SK-N-SH treated with all-trans-retinoic acid at 6 μM for 48 hours (cell line): ENCODE results near the gene RAD52.

Experiments
- ATAC-seq: fragments of 200-7000 bp; cut with Tn5 transposase; 3 replicates; pipeline ENCODE4 v1.9.1; 2020; ENCODE audit warnings: mild to moderate bottlenecking, moderate library complexity
- ARNTL ChIP-seq: fragments of 450-650 bp; formaldehyde crosslinking; IDR thresholded peaks from 2 replicates; pipeline ENCODE4 v1.5.0; 2020; ENCODE audit warnings: low read depth, mild to moderate bottlenecking, moderate library complexity, borderline replicate concordance
- BACH2 ChIP-seq: fragments of 250-450 bp; sonication (Bioruptor Pico); IDR thresholded peaks from 2 replicates; pipeline ENCODE4 v1.9.0; 2021; ENCODE audit warnings: mild to moderate bottlenecking, borderline replicate concordance
- CSDC2 ChIP-seq: fragments of 250-450 bp; sonication (Bioruptor Pico); IDR thresholded peaks from 2 replicates; pipeline ENCODE4 v1.5.0; 2020; ENCODE audit warnings: mild to moderate bottlenecking, moderate library complexity
- ESRRG ChIP-seq: fragments of 250-450 bp; sonication (Bioruptor Pico); IDR thresholded peaks from 2 replicates; pipeline ENCODE4 v1.6.1; 2021; ENCODE audit warnings: mild to moderate bottlenecking
- GLIS3 ChIP-seq: fragments of 250-450 bp; sonication (Bioruptor Pico); IDR thresholded peaks from 2 replicates; pipeline ENCODE4 v1.5.0; 2020; ENCODE audit warnings: mild to moderate bottlenecking, moderate library complexity
- OSR1 ChIP-seq: fragments of 250-450 bp; sonication (Bioruptor Pico); IDR thresholded peaks from 2 replicates; pipeline ENCODE4 v1.8.0; 2022; ENCODE audit warnings: moderate library complexity, mild to moderate bottlenecking, inconsistent platforms
- PPARA ChIP-seq: fragments of 250-450 bp; sonication (Bioruptor Pico); IDR thresholded peaks from 2 replicates; pipeline ENCODE4 v1.5.0; 2020; ENCODE audit warnings: mild to moderate bottlenecking, borderline replicate concordance
- SNAI2 ChIP-seq: fragments of 250-450 bp; sonication (Bioruptor Pico); IDR thresholded peaks from 2 replicates; pipeline ENCODE4 v1.5.0; 2020; ENCODE audit warnings: mild to moderate bottlenecking, moderate library complexity
- TCF4 ChIP-seq: fragments of 250-450 bp; sonication (Bioruptor Pico); IDR thresholded peaks from 2 replicates; pipeline ENCODE4 v1.8.0; 2021; ENCODE audit warnings: mild to moderate bottlenecking, moderate library complexity, borderline replicate concordance
- TOX ChIP-seq: fragments of 250-450 bp; sonication (Bioruptor Pico); IDR thresholded peaks from 2 replicates; pipeline ENCODE4 v1.8.0; 2021; ENCODE audit warnings: mild to moderate bottlenecking, moderate library complexity, borderline replicate concordance
- ZC3H10 ChIP-seq: fragments of 250-450 bp; sonication (Bioruptor Pico); IDR thresholded peaks from 2 replicates; pipeline ENCODE4 v1.5.1; 2021; ENCODE audit warnings: mild to moderate bottlenecking, moderate library complexity
- ZFP3 ChIP-seq: fragments of 250-450 bp; sonication (Bioruptor Pico); IDR thresholded peaks from 2 replicates; pipeline ENCODE4 v1.5.0; 2020; ENCODE audit warnings: mild to moderate bottlenecking, moderate library complexity
- ZFP30 ChIP-seq: fragments of 450-650 bp; formaldehyde crosslinking; IDR thresholded peaks from 2 replicates; pipeline ENCODE4 v1.5.0; 2022; ENCODE audit warnings: mild to moderate bottlenecking, moderate library complexity
- ZNF565 ChIP-seq: fragments of 450-650 bp; formaldehyde crosslinking; conservative IDR thresholded peaks from 2 replicates; pipeline ENCODE4 v1.5.0; 2020; ENCODE audit warnings: low read depth, mild to moderate bottlenecking, moderate library complexity
- ZNF8 ChIP-seq: fragments of 450-650 bp; formaldehyde crosslinking; IDR thresholded peaks from 2 replicates; pipeline ENCODE4 v1.5.0; 2020; ENCODE audit warnings: mild to moderate bottlenecking, moderate library complexity
- TF ChIP-seq, protein P1 (sequence below): fragments of 250-450 bp; sonication (Bioruptor Pico); IDR thresholded peaks from 2 replicates; pipeline ENCODE4 v1.8.0; 2021; ENCODE audit warnings: low read depth, mild to moderate bottlenecking, moderate library complexity, borderline replicate concordance
- TF ChIP-seq, protein P2 (sequence below): fragments of 250-450 bp; sonication (Bioruptor Pico); IDR thresholded peaks from 2 replicates; pipeline ENCODE4 v1.5.0; 2020; ENCODE audit warnings: mild to moderate bottlenecking, moderate library complexity
- TF ChIP-seq, protein P3 (sequence below): fragments of 250-450 bp; sonication (Bioruptor Pico); IDR thresholded peaks from 2 replicates; pipeline ENCODE4 v1.5.1; 2021; ENCODE audit warnings: mild to moderate bottlenecking, moderate library complexity
- TF ChIP-seq, protein P4 (sequence below): fragments of 250-450 bp; sonication (Bioruptor Pico); IDR thresholded peaks from 2 replicates; pipeline ENCODE4 v1.5.1; 2020; ENCODE audit warnings: low read depth, mild to moderate bottlenecking, moderate library complexity

RAD52 gene

DNA sequence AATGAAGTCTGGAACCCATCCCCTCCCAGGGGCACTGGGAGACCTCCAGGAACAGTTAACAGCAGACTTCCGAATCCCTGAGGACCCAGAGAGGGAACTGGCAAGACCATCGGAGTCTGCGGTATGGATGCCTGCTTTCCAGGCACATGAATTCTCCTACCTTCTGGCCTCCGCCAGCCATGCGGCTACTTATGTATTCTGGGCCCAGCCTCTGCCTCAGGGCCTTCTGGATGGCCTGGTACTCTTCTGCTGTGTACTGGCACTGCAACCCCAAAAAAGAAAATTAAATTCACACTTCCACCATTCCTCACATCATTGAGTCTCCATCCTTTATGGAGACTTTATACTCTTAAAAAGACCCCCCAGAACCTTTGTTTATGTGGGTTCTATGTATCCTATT is 18.4 kb downstream of the RAD52 start:
- ATAC-seq, result no peak
- TF ChIP-seq, protein P1, sequence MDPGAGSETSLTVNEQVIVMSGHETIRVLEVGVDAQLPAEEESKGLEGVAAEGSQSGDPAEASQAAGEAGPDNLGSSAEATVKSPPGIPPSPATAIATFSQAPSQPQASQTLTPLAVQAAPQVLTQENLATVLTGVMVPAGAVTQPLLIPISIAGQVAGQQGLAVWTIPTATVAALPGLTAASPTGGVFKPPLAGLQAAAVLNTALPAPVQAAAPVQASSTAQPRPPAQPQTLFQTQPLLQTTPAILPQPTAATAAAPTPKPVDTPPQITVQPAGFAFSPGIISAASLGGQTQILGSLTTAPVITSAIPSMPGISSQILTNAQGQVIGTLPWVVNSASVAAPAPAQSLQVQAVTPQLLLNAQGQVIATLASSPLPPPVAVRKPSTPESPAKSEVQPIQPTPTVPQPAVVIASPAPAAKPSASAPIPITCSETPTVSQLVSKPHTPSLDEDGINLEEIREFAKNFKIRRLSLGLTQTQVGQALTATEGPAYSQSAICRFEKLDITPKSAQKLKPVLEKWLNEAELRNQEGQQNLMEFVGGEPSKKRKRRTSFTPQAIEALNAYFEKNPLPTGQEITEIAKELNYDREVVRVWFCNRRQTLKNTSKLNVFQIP, result no peak
- TF ChIP-seq GLIS3 (no peak), OSR1 (CRISPR knock-in tag) (no peak), SNAI2 (CRISPR knock-in tag) (no peak), ZFP30 (no peak), ESRRG (CRISPR knock-in tag) (no peak), ZFP3 (CRISPR knock-in tag) (no peak), PPARA (CRISPR knock-in tag) (no peak), ZNF8 (CRISPR knock-in tag) (no peak), ZNF565 (no peak)
- TF ChIP-seq, protein P2, sequence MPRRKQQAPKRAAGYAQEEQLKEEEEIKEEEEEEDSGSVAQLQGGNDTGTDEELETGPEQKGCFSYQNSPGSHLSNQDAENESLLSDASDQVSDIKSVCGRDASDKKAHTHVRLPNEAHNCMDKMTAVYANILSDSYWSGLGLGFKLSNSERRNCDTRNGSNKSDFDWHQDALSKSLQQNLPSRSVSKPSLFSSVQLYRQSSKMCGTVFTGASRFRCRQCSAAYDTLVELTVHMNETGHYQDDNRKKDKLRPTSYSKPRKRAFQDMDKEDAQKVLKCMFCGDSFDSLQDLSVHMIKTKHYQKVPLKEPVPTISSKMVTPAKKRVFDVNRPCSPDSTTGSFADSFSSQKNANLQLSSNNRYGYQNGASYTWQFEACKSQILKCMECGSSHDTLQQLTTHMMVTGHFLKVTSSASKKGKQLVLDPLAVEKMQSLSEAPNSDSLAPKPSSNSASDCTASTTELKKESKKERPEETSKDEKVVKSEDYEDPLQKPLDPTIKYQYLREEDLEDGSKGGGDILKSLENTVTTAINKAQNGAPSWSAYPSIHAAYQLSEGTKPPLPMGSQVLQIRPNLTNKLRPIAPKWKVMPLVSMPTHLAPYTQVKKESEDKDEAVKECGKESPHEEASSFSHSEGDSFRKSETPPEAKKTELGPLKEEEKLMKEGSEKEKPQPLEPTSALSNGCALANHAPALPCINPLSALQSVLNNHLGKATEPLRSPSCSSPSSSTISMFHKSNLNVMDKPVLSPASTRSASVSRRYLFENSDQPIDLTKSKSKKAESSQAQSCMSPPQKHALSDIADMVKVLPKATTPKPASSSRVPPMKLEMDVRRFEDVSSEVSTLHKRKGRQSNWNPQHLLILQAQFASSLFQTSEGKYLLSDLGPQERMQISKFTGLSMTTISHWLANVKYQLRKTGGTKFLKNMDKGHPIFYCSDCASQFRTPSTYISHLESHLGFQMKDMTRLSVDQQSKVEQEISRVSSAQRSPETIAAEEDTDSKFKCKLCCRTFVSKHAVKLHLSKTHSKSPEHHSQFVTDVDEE (CRISPR knock-in tag), result no peak
- TF ChIP-seq, protein P3, sequence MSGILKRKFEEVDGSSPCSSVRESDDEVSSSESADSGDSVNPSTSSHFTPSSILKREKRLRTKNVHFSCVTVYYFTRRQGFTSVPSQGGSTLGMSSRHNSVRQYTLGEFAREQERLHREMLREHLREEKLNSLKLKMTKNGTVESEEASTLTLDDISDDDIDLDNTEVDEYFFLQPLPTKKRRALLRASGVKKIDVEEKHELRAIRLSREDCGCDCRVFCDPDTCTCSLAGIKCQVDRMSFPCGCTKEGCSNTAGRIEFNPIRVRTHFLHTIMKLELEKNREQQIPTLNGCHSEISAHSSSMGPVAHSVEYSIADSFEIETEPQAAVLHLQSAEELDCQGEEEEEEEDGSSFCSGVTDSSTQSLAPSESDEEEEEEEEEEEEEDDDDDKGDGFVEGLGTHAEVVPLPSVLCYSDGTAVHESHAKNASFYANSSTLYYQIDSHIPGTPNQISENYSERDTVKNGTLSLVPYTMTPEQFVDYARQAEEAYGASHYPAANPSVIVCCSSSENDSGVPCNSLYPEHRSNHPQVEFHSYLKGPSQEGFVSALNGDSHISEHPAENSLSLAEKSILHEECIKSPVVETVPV, result no peak

DNA sequence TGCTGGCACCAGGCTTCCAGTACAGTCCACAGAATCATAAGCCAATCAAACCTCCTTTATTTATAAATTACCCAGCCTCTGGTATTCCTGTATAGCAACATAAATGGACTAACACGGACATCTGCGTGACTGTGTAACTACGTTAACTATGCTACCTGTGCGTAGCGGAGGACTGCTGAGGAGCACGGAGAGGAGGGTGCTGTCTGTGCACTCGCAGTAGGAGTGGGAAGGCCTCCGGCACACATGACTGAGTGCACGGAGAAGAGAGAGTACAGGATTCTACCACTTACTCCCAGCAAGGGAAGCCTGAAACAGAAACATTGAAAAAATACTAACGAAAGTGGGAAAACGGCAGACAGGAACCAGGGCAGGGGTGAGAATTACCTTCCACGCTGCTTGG is 22.9 kb downstream of the RAD52 start:
- ATAC-seq, result no peak
- no peak for TF ChIP-seq CSDC2 (CRISPR knock-in tag)
- TF ChIP-seq, protein P1, result no peak
- TF ChIP-seq GLIS3, result no peak
- TF ChIP-seq TOX (CRISPR knock-in tag), result no peak
- no peak for TF ChIP-seq ZNF8 (CRISPR knock-in tag)
- TF ChIP-seq ZFP30, result no peak
- no peak for TF ChIP-seq ARNTL (CRISPR knock-in tag)
- TF ChIP-seq PPARA (CRISPR knock-in tag), result no peak
- TF ChIP-seq BACH2 (CRISPR knock-in tag), result no peak
- TF ChIP-seq, protein P4, sequence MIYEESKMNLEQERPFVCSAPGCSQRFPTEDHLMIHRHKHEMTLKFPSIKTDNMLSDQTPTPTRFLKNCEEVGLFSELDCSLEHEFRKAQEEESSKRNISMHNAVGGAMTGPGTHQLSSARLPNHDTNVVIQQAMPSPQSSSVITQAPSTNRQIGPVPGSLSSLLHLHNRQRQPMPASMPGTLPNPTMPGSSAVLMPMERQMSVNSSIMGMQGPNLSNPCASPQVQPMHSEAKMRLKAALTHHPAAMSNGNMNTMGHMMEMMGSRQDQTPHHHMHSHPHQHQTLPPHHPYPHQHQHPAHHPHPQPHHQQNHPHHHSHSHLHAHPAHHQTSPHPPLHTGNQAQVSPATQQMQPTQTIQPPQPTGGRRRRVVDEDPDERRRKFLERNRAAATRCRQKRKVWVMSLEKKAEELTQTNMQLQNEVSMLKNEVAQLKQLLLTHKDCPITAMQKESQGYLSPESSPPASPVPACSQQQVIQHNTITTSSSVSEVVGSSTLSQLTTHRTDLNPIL (CRISPR knock-in tag), result no peak
- no peak for TF ChIP-seq ESRRG (CRISPR knock-in tag)
- TF ChIP-seq SNAI2 (CRISPR knock-in tag), result no peak

DNA sequence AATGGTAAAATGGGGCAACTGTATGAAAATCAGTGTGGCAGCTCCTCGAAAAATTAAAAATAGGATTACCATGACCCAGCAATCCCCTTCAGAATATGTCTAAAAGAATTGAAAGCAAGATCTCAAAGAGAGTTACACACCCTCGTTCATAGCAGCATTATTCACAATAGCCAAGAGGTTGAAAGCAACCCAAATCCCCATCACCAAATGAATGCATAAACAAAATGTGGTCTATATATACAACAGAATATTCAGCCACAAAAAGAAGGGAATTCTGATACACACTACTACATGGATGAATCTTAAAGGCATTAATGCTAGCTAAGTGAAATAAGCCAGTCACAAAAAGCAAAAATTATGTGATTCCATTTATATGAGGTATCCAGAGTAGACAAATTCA is 27.2 kb downstream of the RAD52 start:
- no peak for TF ChIP-seq SNAI2 (CRISPR knock-in tag)
- TF ChIP-seq ZC3H10 (CRISPR knock-in tag), result no peak
- TF ChIP-seq, protein P4 (CRISPR knock-in tag), result no peak
- no peak for TF ChIP-seq ZFP30
- TF ChIP-seq TCF4 (CRISPR knock-in tag), result no peak
- no peak for TF ChIP-seq ARNTL (CRISPR knock-in tag)
- ATAC-seq, result no peak
